ENCODE data around the gene HHIPL2.

DNA sequence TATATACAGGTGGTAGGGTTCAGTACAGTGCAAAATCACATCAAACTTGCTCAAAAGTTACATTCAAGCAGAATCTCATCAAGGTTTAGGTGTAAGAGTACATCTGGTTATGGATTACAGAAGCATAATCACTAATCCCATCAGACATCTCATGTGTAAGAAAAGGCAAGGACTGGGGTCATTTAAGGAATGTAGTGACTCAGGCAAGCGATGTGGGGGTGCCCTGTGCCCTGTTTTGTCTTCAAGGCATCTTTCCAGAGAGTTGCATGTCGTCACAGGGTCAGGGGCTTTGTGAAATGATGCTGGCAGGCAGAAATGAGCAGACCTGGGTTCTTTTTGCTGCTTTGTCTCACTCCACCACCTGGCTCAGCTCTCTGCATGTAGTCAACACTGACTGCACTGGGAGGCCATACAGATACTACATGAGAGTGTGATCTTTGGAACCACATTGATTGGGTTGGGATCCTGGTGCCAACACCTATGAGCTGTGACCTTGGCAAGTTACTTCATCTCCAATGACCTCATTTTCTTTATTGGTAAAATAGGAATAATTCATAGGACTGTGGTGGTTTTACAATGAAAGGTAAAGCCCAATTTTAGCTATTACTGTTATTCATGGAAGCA, 8.2 kb upstream of the HHIPL2 start:
- TF ChIP-seq, protein P1, sequence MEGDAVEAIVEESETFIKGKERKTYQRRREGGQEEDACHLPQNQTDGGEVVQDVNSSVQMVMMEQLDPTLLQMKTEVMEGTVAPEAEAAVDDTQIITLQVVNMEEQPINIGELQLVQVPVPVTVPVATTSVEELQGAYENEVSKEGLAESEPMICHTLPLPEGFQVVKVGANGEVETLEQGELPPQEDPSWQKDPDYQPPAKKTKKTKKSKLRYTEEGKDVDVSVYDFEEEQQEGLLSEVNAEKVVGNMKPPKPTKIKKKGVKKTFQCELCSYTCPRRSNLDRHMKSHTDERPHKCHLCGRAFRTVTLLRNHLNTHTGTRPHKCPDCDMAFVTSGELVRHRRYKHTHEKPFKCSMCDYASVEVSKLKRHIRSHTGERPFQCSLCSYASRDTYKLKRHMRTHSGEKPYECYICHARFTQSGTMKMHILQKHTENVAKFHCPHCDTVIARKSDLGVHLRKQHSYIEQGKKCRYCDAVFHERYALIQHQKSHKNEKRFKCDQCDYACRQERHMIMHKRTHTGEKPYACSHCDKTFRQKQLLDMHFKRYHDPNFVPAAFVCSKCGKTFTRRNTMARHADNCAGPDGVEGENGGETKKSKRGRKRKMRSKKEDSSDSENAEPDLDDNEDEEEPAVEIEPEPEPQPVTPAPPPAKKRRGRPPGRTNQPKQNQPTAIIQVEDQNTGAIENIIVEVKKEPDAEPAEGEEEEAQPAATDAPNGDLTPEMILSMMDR (IDR thresholded peaks at IDR 0.05), result no peak
- TF ChIP-seq POLR2A (IDR thresholded peaks at IDR 0.05), result no peak
